Stimulated activated CD4-positive, alpha-beta T cell treated with anti-CD3 and anti-CD28 coated beads, Interleukin-1b, Interleukin-23, amount 100 ng/mL, for 1 hour (primary cell): Measurements from ENCODE around the gene APOA1.
"Not testable (repeated sequence)": the region's sequence is repeated elsewhere in the genome, so short reads cannot be mapped to it uniquely, and the experiment has no call there.

Source experiments
- DNase-seq, 2 donors: peaks; one replicate each; pipeline ENCODE4 v3.0.0-alpha.2; 2020; ENCODE audit warnings: low read depth in 2 of 2

APOA1 gene

GRCh38 chr11:116857936-116858335 is 20.5 kb upstream of the APOA1 start:
- DNase-seq, result no peak

DNA sequence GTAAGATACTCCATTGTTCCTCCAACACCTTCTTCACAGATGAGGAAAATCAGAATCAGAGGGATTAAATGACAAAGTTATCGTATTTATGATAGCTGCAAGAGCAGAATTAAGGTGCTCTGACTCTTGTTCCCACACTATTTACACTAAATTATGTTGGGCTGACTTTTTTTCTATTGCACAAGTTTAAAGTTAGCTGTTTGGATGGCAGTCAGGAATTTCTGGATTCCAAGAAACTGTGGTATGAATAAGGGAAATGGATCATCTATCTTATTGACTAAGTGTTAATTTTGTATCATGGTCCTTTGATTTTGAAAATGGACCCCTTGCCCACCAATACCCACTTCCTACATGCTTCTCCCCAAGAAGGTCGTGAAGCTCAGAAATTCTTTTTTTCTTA is 19.9 kb upstream of the APOA1 start:
- DNase-seq, result no peak

GRCh38 chr11:116856423-116856822 is 19.0 kb upstream of the APOA1 start:
- no peak for DNase-seq

GRCh38 chr11:116855413-116855812 is 18.0 kb upstream of the APOA1 start:
- no peak for DNase-seq

DNA sequence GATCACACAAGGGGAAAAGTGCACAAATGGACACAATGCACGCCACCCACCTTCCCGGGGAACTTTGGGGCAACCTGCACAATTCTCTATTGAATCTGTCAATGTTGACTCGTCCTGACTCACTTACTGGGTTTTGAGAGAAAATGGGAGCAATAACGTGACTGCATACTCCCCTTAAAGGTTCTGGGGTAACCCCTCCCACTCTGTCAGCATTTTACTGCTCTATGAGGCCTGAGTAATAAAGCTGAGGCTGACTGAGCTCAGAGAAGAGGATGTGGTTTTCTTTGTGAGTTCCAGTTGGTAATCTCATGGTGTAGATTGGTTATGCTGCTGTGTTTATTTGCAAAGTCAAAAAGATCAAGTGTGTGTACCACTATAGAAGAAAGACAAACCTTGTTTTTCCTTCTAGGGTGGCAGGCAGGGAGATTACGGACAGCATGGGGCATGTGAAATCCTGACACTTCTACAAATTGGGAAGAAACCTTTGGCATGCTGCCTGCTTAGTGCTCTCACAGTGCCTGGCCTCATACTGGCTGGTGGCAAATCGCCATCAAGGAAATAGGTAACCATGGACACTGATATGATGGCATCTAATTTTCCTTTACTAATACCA is 16.1 kb upstream of the APOA1 start:
- DNase-seq, result peak; percentile 11 to 38

DNA sequence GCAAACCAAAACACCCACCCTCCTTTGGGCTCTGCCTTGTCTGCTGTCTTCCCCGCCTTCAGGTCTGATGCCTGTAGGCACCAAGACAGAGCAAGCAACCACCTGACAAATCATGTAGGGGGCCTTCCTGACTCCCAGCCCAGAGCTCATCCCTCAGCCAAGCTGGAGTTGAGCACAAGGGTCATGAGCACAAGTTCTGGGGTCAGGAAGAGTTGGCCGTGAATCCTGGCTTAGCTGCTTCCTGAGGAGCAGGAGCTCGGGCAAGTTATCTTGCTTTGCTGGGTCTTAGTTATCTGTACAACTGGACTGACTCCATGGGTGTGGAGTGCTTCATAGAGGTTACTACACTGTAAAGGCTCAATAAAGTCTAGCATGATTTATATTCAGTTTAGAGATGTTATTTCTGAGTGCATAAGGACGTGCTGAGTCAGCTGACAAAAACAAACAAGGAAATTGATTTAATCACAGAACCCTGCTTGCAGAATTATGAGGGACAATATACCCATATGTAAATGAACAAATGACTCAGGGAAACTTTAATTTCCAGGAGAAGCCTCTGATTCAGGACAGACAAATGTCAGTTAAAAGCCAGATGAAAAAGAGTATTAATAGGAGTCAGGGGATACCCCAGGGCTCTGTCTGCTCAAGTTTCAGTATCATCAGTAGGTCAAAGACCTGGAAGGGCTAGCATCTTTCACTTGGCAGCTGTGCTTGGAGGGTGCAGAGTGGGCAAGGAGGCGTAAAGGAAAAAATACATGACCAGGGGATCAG is 15.0 kb upstream of the APOA1 start:
- DNase-seq, result no peak

GRCh38 chr11:116851626-116852025 is 14.2 kb upstream of the APOA1 start:
- no peak for DNase-seq

- no peak for DNase-seq
These were observed 12.1 kb upstream of the APOA1 start for GRCh38 chr11:116849486-116849885.

DNA sequence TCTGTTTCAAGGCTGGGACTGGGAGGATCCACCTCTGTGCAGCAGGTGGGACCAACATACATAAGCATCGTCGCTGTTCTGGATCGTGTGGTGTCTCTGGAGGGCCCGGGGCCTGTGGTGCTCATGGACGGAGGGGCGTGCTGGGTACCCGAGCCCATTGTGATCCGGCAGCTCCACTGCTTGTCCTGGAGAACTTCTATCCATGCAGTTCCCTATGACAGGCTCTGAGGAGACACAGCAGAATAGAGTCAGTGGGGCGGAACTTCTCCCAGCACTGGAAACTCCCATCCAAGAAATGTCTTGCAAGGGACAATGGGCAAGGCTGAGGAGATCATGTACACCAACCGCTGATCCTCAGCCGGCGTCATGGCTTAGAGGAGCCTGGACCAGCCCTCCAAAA is 11.6 kb upstream of the APOA1 start:
- no peak for DNase-seq

- DNase-seq, result no peak
These were observed 10.2 kb upstream of the APOA1 start for GRCh38 chr11:116847612-116848011.

DNA sequence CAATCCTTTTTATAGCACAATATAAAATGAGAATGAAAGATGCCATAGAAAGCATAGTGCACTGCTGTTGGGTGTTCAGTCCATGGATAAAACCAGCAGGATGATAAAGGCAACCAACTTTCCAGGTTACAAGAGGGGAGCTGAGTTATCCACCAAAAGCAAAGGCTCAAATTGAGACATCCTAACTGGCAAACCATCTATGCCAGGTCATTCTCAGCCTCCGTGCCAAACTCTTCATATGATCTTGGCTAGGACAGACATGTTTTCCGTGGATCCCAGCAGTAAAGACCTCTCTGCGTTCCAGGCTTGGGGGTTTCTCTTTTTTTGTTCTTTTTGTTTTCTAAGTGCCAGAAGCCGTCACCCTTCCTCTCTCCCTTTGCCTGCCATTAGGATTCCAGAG is 7.3 kb upstream of the APOA1 start:
- no peak for DNase-seq

DNA sequence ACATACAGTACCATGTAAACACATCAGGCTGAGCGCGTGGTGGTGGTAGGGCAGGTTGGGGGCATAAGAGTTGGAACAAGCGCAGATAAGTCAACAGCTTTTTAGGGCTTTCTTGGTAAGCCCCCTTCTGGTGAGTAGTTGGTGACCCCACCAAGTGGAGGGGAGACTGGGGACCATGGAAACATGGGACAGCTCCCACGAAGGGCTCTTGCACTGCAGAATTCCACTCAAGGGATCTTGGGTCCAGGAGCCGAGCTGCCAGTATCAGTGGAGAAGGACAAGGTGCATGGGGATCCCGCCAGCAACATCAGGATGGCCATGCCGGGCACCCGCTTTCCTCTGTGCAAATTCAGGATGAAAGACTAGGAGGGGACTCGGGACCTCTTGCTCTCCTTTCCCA is 6.2 kb upstream of the APOA1 start:
- DNase-seq, result no peak

DNA sequence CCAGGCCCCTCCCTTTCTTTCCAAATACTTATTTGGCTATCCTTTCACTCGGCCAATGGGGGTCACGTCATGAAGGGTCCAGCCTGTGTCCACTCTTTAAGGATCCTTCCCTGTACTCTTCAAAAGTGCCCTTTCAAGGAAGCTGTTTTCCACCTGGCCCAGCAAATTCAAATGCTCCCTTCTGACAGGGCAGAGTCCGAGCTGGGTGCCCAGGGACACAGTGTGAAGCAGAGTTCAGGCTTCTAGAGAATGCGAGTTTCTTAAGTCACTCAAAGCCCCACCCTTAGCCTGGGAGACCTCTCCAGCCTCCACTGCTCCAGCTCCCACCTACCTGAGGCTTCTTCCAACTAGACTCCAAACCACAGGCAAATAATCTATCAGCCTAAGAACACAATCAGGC is 5.5 kb upstream of the APOA1 start:
- no peak for DNase-seq

GRCh38 chr11:116842117-116842516 is 4.7 kb upstream of the APOA1 start:
- no peak for DNase-seq

DNA sequence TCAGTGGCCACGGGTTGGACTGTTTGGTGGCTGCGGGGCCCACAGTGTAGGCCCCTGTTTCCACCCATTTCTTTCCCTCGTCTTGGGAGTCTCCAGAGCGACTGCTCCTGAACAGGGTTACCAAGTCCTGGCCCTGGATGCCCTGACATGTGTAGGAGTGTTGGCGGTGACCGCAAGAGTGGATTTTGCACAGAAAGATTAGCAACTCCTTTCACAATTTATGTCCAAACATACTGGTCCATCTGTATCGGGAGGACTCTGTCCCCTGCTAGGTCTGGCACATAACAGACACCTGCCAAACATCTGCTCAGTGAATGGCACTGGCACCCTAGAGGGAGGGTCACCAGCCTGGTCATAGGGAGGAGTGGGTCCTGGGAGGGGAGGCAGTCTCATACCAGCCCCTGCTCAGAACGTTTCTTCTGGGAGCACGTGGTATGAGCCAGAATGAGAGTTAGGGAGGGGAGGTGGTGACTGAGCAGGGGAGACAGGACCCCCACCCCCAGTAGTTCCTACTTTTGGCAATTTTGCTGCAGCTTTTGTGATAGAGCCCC is 3.4 kb upstream of the APOA1 start:
- DNase-seq, result no peak

DNA sequence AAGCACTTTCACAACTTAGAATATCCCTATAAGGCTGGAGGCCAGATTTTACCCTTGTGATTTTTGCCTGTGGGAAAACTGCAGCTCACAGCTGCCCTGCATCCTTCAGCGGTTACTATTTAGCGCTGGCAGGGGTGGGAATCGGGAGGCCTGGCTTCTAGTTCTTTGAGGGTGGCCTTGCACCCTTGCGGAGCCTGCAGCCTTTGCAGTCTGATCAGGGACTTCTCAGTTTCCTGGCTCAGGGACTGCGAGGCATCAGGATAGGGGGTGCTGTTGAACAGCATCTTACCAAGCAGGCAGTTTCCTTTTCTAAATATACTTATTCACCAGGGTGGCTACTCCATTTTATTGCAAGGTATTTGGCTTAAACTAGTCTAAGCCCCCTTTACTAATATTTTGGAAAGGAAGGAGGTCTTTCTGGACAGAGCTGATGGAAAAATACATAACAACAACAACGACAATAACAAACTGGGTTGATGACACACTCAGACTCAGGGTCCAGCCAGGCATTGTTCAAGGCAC is 2.9 kb upstream of the APOA1 start:
- DNase-seq, result no peak

GRCh38 chr11:116838321-116839084 is 1.1 kb upstream of the APOA1 start:
- no peak for DNase-seq

DNA sequence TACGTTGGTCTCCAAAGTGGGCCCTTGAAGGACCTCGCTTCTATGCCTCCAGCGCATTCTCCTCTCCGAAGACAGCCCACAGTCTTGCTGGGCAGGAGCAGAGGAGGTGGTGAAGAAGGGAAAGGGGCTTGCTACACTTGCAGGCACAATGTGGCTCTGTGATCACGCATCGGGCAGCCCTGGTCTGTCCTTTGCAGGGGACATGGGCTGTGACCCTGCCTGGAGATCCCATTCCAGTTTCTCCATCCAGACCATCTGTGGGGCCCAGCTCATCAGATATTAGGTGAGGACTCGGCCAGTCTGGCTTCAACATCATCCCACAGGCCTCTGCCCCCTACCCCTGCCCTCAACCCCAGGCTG is 810 bp downstream of the APOA1 start:
- DNase-seq, result no peak

DNA sequence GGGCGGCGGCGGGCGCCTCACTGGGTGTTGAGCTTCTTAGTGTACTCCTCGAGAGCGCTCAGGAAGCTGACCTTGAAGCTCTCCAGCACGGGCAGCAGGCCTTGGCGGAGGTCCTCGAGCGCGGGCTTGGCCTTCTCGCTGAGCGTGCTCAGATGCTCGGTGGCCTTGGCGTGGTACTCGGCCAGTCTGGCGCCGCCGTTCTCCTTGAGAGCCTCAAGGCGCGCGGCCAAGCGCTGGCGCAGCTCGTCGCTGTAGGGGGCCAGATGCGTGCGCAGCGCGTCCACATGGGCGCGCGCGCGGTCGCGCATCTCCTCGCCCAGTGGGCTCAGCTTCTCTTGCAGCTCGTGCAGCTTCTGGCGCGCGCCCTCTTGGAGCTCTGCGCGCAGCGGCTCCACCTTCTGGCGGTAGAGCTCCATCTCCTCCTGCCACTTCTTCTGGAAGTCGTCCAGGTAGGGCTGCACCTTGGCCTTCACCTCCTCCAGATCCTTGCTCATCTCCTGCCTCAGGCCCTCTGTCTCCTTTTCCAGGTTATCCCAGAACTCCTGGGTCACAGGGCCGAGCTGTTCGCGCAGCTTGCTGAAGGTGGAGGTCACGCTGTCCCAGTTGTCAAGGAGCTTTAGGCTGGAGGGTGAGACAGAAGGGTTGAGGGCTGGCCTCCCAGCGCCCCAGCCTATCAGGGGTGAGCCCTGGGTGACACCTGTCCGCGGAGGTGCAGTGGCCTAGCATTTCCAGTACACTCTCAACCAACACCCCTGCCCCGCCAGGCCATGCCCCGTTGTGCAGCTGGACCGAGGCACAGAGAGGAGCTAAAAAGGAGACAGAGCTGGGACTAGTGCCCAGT is 1.4 kb downstream of the APOA1 start:
- peak; percentile 48 to 53 for DNase-seq

GRCh38 chr11:116835042-116835772 is 2.2 kb downstream of the APOA1 start:
- no peak for DNase-seq

DNA sequence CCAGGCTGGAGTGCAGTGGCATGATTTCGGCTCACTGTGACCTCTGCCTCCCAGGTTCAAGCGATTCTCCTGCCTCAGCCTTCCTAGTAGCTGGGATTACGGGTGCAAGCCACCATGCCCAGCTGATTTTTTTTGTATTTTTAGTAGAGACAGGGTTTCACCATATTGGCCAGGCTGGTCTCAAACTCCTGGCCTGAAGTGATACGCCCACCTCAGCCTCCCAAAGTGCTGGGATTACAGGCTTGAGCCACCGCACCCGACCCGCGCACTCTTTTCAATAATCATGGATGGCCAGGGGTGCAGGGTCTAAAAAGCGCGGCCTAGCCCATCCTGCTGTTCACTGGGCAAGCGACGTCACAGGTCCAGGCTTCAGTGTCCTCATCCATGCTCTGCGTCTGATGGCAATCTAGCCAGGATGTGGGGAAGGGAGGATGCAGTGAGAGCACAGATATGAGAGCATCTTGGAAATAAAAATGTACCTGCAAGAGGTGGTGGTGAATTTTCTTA is 2.8 kb downstream of the APOA1 start:
- DNase-seq, result not testable (repeated sequence)
